Chondrocyte (in vitro differentiated cells): ENCODE measurements around the gene UNK. TPM values are rescaled to one million over a fixed set of nuclear protein-coding genes. Genes with fewer than 3 reads are reported as not detected.

Experiments used
- DNase-seq: peaks from one replicate; pipeline ENCODE4 v3.0.0; 2021; ENCODE audit warnings: mixed read lengths, low spot score
- H3K27ac Mint-ChIP-seq: one replicate; pipeline ENCODE4 v1.8.0; 2021; ENCODE audit warnings: mild to moderate bottlenecking, moderate library complexity, mixed read lengths; ENCODE audit not compliant: unreplicated experiment
- H3K27me3 Mint-ChIP-seq: 2 replicates; pipeline ENCODE4 v1.8.0; 2021; ENCODE audit warnings: low read depth, mixed read lengths
- H3K36me3 Mint-ChIP-seq: 2 replicates; pipeline ENCODE4 v1.8.0; 2021; ENCODE audit warnings: low read depth, mixed read lengths
- H3K4me1 Mint-ChIP-seq: 2 replicates; pipeline ENCODE4 v1.8.0; 2021; ENCODE audit warnings: low read depth, mild to moderate bottlenecking, mixed read lengths
- H3K4me3 Mint-ChIP-seq: one replicate; pipeline ENCODE4 v1.8.0; 2021; ENCODE audit warnings: mild to moderate bottlenecking, moderate library complexity, mixed read lengths; ENCODE audit not compliant: unreplicated experiment
- H3K9me3 Mint-ChIP-seq: 2 replicates; pipeline ENCODE4 v1.8.0; 2021; ENCODE audit warnings: low read depth, mixed read lengths
- CTCF ChIP-seq: fragments of 200-600 bp; sonication (generic); IDR thresholded peaks from 2 replicates; pipeline ENCODE4 v1.5.0; 2021; ENCODE audit warnings: antibody characterized with exemption, mild to moderate bottlenecking, moderate library complexity
- total RNA-seq: library from RNA; stranded (reverse); gene quantifications from 3 replicates; pipeline ENCODE4 v1.2.1, GENCODE V29; 2021

Gene UNK
- total RNA-seq, 1 donor from 2014 or later: 21.0 TPM

GRCh38 chr17:75771334-75772281 is 13.0 kb upstream of the UNK start:
- H3K4me1 Mint-ChIP-seq: peaks cover 10% of the 10 kb centered on the region
- H3K4me3 Mint-ChIP-seq: no peak overlapping the region
- no peaks in the 10 kb centered on the region for H3K9me3 Mint-ChIP-seq
- H3K27me3 Mint-ChIP-seq: no peaks in the 10 kb centered on the region
- no peak overlapping the region for H3K27ac Mint-ChIP-seq
- H3K36me3 Mint-ChIP-seq: peaks cover 2% of the 10 kb centered on the region
- TF ChIP-seq CTCF: peak; percentile 55
- DNase-seq: no peak

GRCh38 chr17:75773121-75773807 is 11.3 kb upstream of the UNK start:
- DNase-seq: no peak
- no peaks in the 10 kb centered on the region for H3K27me3 Mint-ChIP-seq
- no peak overlapping the region for H3K4me3 Mint-ChIP-seq
- no peaks in the 10 kb centered on the region for H3K9me3 Mint-ChIP-seq
- H3K4me1 Mint-ChIP-seq: peaks cover 25% of the 10 kb centered on the region
- no peak for TF ChIP-seq CTCF
- no peak overlapping the region for H3K27ac Mint-ChIP-seq
- H3K36me3 Mint-ChIP-seq: peaks cover 14% of the 10 kb centered on the region

- Mint-ChIP-seq H3K4me3 (no peak overlapping the region), H3K36me3 (peaks cover 20% of the 10 kb centered on the region), H3K9me3 (no peaks in the 10 kb centered on the region), H3K27me3 (no peaks in the 10 kb centered on the region), H3K4me1 (peaks cover 25% of the 10 kb centered on the region), H3K27ac (no peak overlapping the region)
- DNase-seq: no peak
- TF ChIP-seq CTCF: no peak
Measured at GRCh38 chr17:75773808-75774470, 10.7 kb upstream of the UNK start.

GRCh38 chr17:75774471-75774990 is 10.1 kb upstream of the UNK start:
- peaks cover 26% of the 10 kb centered on the region for H3K4me1 Mint-ChIP-seq
- no peaks in the 10 kb centered on the region for H3K9me3 Mint-ChIP-seq
- TF ChIP-seq CTCF: no peak
- H3K27me3 Mint-ChIP-seq: no peaks in the 10 kb centered on the region
- no peak for DNase-seq
- H3K4me3 Mint-ChIP-seq: no peak overlapping the region
- peaks cover 21% of the 10 kb centered on the region for H3K36me3 Mint-ChIP-seq
- H3K27ac Mint-ChIP-seq: peak overlapping the region; percentile 18
